OCI-LY1 (cell line): ENCODE data around the gene GRK5.

Source experiments
- H2AFZ ChIP-seq: fragments of 200-600 bp; sonication (generic), shearing (Covaris generic); 2 replicates; pipeline ENCODE4 v1.6.0; 2014; ENCODE audit warnings: antibody characterized with exemption, mild to moderate bottlenecking, low read length
- H3F3A ChIP-seq: fragments of 200-600 bp; sonication (generic), shearing (Covaris generic); 2 replicates; pipeline ENCODE4 v1.6.0; 2014; ENCODE audit warnings: mild to moderate bottlenecking, antibody characterized with exemption, low read length, moderate library complexity; ENCODE audit not compliant: insufficient read depth
- H3K27ac ChIP-seq: fragments of 200-600 bp; sonication (generic); 2 replicates; pipeline ENCODE4 v1.5.1; 2014; ENCODE audit warnings: low read length, mixed run types, mild to moderate bottlenecking, low read depth; ENCODE audit not compliant: poor library complexity, severe bottlenecking
- H3K27me3 ChIP-seq: fragments of 200-600 bp; sonication (generic); 2 replicates; pipeline ENCODE4 v1.6.0; 2014; ENCODE audit warnings: antibody characterized with exemption, mild to moderate bottlenecking, low read length, moderate library complexity; ENCODE audit not compliant: insufficient read depth
- H3K36me3 ChIP-seq: fragments of 200-600 bp; sonication (generic); 2 replicates; pipeline ENCODE4 v1.6.1; 2014; ENCODE audit warnings: mild to moderate bottlenecking, antibody characterized with exemption, low read length, moderate library complexity, mixed read lengths; ENCODE audit not compliant: insufficient read depth
- H3K4me1 ChIP-seq: fragments of 200-600 bp; sonication (generic); 2 replicates; pipeline ENCODE4 v1.5.1; 2014; ENCODE audit warnings: mild to moderate bottlenecking, low read length, moderate library complexity; ENCODE audit not compliant: insufficient read depth, severe bottlenecking
- H3K4me2 ChIP-seq: fragments of 200-600 bp; sonication (generic), shearing (Covaris generic); 2 replicates; pipeline ENCODE4 v1.6.1; 2014; ENCODE audit warnings: low read length
- H3K4me3 ChIP-seq: fragments of 200-600 bp; sonication (generic); 2 replicates; pipeline ENCODE4 v1.5.1; 2014; ENCODE audit warnings: low read length, low read depth, mild to moderate bottlenecking, mixed read lengths; ENCODE audit not compliant: poor library complexity, severe bottlenecking
- H3K79me2 ChIP-seq: fragments of 200-600 bp; shearing (Covaris generic); 2 replicates; pipeline ENCODE4 v1.6.1; 2016; ENCODE audit warnings: mixed run types, low read length, mixed read lengths; ENCODE audit not compliant: insufficient read depth
- H3K9ac ChIP-seq: fragments of 200-600 bp; sonication (generic), shearing (Covaris generic); 2 replicates; pipeline ENCODE4 v1.6.1; 2014; ENCODE audit warnings: mild to moderate bottlenecking, low read length, mixed read lengths
- H3K9me2 ChIP-seq: fragments of 200-600 bp; sonication (generic), shearing (Covaris generic); 2 replicates; pipeline ENCODE4 v1.6.1; 2014; ENCODE audit warnings: low read depth, mild to moderate bottlenecking, low read length, mixed read lengths
- H3K9me3 ChIP-seq: fragments of 200-600 bp; shearing (Covaris generic); 2 replicates; pipeline ENCODE4 v1.6.1; 2014; ENCODE audit warnings: low read length, mixed read lengths
- H4K20me1 ChIP-seq: fragments of 200-600 bp; sonication (generic), shearing (Covaris generic); 2 replicates; pipeline ENCODE4 v1.6.0; 2016; ENCODE audit warnings: mild to moderate bottlenecking, low read length; ENCODE audit not compliant: insufficient read depth
- EZH2 ChIP-seq: fragments of 200-600 bp; sonication (generic), shearing (Covaris generic); IDR thresholded peaks from 2 replicates; pipeline ENCODE4 v1.8.0; 2017; ENCODE audit warnings: borderline replicate concordance, mixed run types, mild to moderate bottlenecking, antibody characterized with exemption, low read length, moderate library complexity, mixed read lengths
- TF ChIP-seq, protein P1 (sequence below): fragments of 200-600 bp; sonication (generic), shearing (Covaris generic); IDR thresholded peaks from 2 replicates; pipeline ENCODE4 v1.5.1; 2017; ENCODE audit warnings: mild to moderate bottlenecking, antibody characterized with exemption, low read length, moderate library complexity, mixed read lengths

The GRK5 gene

DNA sequence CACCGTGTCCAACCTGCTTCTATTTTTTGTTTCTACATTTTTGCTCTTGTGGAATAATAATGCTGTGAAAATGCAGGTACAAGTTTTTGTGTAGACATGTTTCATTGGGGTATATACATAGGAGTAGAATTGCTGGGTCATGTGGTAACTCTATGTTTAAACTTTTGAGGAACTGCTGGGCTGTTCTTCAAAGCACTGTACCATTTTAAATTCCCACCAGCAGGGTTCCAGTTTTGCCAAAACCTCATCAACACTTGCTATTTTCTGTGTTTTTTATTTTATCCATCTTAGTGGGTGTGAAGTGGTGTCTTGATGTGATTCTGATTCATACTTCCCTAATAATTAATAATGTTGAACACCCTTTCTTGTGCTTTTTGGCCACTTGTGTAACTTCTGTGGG is 196.6 kb downstream of the GRK5 start:
- Histone ChIP-seq H3K9ac (no peak overlapping the region), H3K36me3 (no peaks in the 10 kb centered on the region), H3K4me3 (no peak overlapping the region), H3K4me1 (no peaks in the 10 kb centered on the region), H3K27me3 (no peaks in the 10 kb centered on the region), H3K4me2 (no peak overlapping the region), H2AFZ (no peak overlapping the region), H4K20me1 (no peaks in the 10 kb centered on the region), H3K79me2 (no peaks in the 10 kb centered on the region), H3F3A (no peaks in the 10 kb centered on the region), H3K9me3 (no peaks in the 10 kb centered on the region), H3K9me2 (no peaks in the 10 kb centered on the region), H3K27ac (no peak overlapping the region)
- no peak for TF ChIP-seq EZH2
- TF ChIP-seq, protein P1, sequence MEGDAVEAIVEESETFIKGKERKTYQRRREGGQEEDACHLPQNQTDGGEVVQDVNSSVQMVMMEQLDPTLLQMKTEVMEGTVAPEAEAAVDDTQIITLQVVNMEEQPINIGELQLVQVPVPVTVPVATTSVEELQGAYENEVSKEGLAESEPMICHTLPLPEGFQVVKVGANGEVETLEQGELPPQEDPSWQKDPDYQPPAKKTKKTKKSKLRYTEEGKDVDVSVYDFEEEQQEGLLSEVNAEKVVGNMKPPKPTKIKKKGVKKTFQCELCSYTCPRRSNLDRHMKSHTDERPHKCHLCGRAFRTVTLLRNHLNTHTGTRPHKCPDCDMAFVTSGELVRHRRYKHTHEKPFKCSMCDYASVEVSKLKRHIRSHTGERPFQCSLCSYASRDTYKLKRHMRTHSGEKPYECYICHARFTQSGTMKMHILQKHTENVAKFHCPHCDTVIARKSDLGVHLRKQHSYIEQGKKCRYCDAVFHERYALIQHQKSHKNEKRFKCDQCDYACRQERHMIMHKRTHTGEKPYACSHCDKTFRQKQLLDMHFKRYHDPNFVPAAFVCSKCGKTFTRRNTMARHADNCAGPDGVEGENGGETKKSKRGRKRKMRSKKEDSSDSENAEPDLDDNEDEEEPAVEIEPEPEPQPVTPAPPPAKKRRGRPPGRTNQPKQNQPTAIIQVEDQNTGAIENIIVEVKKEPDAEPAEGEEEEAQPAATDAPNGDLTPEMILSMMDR: no peak

DNA sequence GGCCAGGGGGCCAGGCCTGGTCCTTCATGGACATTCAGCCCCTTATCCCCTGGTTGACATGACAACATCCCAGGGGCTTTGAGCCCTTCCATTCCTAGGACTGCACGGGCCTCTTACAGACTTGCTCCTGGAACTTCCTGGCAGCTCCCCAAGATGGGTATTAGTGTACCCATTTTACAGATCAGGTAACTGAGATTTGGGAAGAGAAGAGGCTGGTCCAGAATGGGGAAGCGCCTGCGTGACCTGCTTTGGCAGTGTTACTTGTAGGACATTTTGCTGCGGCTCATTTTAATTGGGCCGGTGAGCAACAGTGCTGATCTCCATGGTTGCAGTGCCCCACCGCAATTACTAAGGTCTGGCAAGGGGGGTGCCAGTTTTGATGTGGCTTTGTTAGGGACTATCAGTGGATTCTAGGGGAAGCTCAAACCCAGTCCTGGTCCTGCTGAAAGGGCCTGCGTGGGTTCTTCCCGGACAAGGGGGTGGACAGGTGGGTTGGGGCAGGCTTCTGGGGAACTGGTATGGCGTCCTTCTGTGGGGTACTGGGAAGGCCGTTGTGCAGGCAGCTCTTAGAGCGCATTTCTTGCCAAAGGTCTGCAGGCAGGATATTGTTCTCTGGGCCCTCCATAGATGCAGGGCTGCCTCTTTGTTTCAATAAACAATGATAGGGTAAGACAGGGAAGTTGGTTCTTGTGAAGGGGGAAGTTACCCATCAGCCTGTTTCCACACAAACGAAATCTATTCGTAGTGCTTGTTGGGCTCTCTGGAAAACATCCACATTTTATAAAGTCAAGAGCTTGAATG is 197.5 kb downstream of the GRK5 start:
- TF ChIP-seq EZH2: no peak
- TF ChIP-seq, protein P1: no peak
- Histone ChIP-seq H3K9ac (no peak overlapping the region), H3K9me3 (no peaks in the 10 kb centered on the region), H3K79me2 (no peaks in the 10 kb centered on the region), H3K36me3 (no peaks in the 10 kb centered on the region), H3K4me3 (no peak overlapping the region), H3K27ac (no peak overlapping the region), H3K4me2 (no peak overlapping the region), H3K27me3 (no peaks in the 10 kb centered on the region), H2AFZ (no peak overlapping the region), H4K20me1 (no peaks in the 10 kb centered on the region), H3K9me2 (no peaks in the 10 kb centered on the region), H3F3A (no peaks in the 10 kb centered on the region), H3K4me1 (no peaks in the 10 kb centered on the region)

DNA sequence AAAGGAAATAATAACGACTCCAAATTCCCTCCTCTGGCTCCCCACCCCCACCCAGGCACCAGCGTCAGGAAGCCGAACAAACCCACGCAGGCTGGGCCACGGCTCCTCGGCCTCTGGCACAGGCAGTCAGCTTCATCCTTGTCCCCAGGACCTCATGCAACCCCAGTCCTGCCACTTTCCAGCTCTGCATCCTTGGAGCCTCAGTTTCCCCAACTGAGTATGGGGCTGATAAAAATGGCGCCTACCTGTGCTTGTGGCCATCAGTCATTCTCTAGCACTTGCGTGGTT is 198.1 kb downstream of the GRK5 start:
- no peak overlapping the region for H3K4me3 ChIP-seq
- no peaks in the 10 kb centered on the region for H3K79me2 ChIP-seq
- H3K36me3 ChIP-seq: no peaks in the 10 kb centered on the region
- no peaks in the 10 kb centered on the region for H3K9me2 ChIP-seq
- TF ChIP-seq, protein P1: no peak
- no peak for TF ChIP-seq EZH2
- H3K9ac ChIP-seq: no peak overlapping the region
- H2AFZ ChIP-seq: no peak overlapping the region
- no peak overlapping the region for H3K4me2 ChIP-seq
- no peaks in the 10 kb centered on the region for H3K4me1 ChIP-seq
- H3F3A ChIP-seq: no peaks in the 10 kb centered on the region
- H3K9me3 ChIP-seq: no peaks in the 10 kb centered on the region
- H3K27ac ChIP-seq: no peak overlapping the region
- no peaks in the 10 kb centered on the region for H4K20me1 ChIP-seq
- H3K27me3 ChIP-seq: no peaks in the 10 kb centered on the region
